Camera-type eye (tissue), 1 donor: ENCODE measurements around the gene SCN2B. TPM values are rescaled to one million over a fixed set of nuclear protein-coding genes. Genes with fewer than 3 reads are reported as not detected.

Source experiments
- total RNA-seq: library from RNA; depleted of rRNA; stranded (reverse); fragments of >200 nt; gene quantifications from one replicate; pipeline ENCODE4 v1.2.3, GENCODE V29; 2014

Gene SCN2B
- total RNA-seq, result 7.4 TPM

GRCh38 chr11:118175993-118176777, at the start of gene SCN2B:
Gene SCN2B, minus strand, starts transcription at chr11:118176639. Its CDS starts 208 bp downstream, at chr11:118176431.

GRCh38 chr11:118224511-118225188, 48.2 kb upstream of the SCN2B start, which contains the start of gene JAML:
Gene JAML, minus strand, starts transcription at chr11:118225011. Its CDS starts 10,145 bp downstream, at chr11:118214866.

GRCh38 chr11:118152552-118153471, 23.6 kb downstream of the SCN2B start, which contains the start of gene SCN4B:
Gene SCN4B, minus strand, starts transcription at chr11:118152823. Its CDS starts 150 bp downstream, at chr11:118152673.

Other genes with a start within 250 kb of the SCN2B start
- gene TMPRSS13, start 247.2 kb downstream of the SCN2B start, total RNA-seq, result 1.7 TPM
- 4.2 TPM for gene IL10RA, start 190.2 kb downstream of the SCN2B start, total RNA-seq
- 7.7 TPM for gene TMPRSS4, start 99.6 kb downstream of the SCN2B start, total RNA-seq
- gene SMIM35, start 89.7 kb downstream of the SCN2B start, total RNA-seq, result 0.11 TPM
- 5.9 TPM for gene SCN4B, start 23.8 kb downstream of the SCN2B start, total RNA-seq
- gene JAML, start 48.4 kb upstream of the SCN2B start, total RNA-seq, result 3.3 TPM
- gene MPZL3, start 75.7 kb upstream of the SCN2B start, total RNA-seq, result 3.5 TPM
- gene MPZL2, start 87.7 kb upstream of the SCN2B start, total RNA-seq, result 18.4 TPM
- gene CD3E, start 128.1 kb upstream of the SCN2B start, total RNA-seq, result 0.55 TPM
- gene CD3D, start 166.1 kb upstream of the SCN2B start, total RNA-seq, result not detected
- 0.88 TPM for gene CD3G, start 167.7 kb upstream of the SCN2B start, total RNA-seq
- 46.6 TPM for gene UBE4A, start 183.0 kb upstream of the SCN2B start, total RNA-seq
- 27.5 TPM for gene ATP5MG, start 225.0 kb upstream of the SCN2B start, total RNA-seq